HepG2 (cell line): Measurements from ENCODE around the gene RLF. TPM values are rescaled to one million over a fixed set of nuclear protein-coding genes. Genes with fewer than 3 reads are reported as not detected.
A peak's percentile ranks its signal among the peaks of the same experiment; 100 is the strongest.

ENCODE experiments used
- KAT7 ChIP-seq: IDR thresholded peaks from 2 replicates; pipeline ENCODE4 v1.6.1; 2018; ENCODE audit warnings: borderline replicate concordance, missing compliant biosample characterization
- MTERF4 ChIP-seq: sonication (generic); formaldehyde crosslinking; IDR thresholded peaks from 2 replicates; pipeline ENCODE4 v1.8.0; 2023; ENCODE audit warnings: mild to moderate bottlenecking, missing genetic modification reagents
- ZBTB20 ChIP-seq: sonication (generic); formaldehyde crosslinking; IDR thresholded peaks from 2 replicates; pipeline ENCODE4 v1.8.1; 2023; ENCODE audit warnings: missing genetic modification reagents, low read depth, mild to moderate bottlenecking, borderline replicate concordance
- ZNF674 ChIP-seq: sonication (generic); formaldehyde crosslinking; IDR thresholded peaks from 2 replicates; pipeline ENCODE4 v1.5.0; 2020; ENCODE audit warnings: low read depth, mild to moderate bottlenecking, missing genetic modification reagents
- ZNF75D ChIP-seq: sonication (generic); formaldehyde crosslinking; IDR thresholded peaks from 2 replicates; pipeline ENCODE4 v1.8.1; 2023; ENCODE audit warnings: missing genetic modification reagents, mild to moderate bottlenecking, borderline replicate concordance
- ZNF777 ChIP-seq: sonication (generic); formaldehyde crosslinking; IDR thresholded peaks from 2 replicates; pipeline ENCODE4 v1.4.0; 2020; ENCODE audit warnings: missing genetic modification reagents
- polyA plus RNA-seq, 8 experiments: library from polyadenylated mRNA; depleted of rRNA in 3 of 8; stranded (reverse) in 7 of 8; unstranded in 1 of 8; fragments of >200 nt; fragmentation: Illumina TruSeq in 4 of 8; extraction: Trizol in 4 of 8; gene quantifications; 2 replicates each; pipeline versions ENCODE4 v1.2.1 to v1.2.3, GENCODE V29; 2011 to 2016; ENCODE audit warnings: low read depth in 4 of 8, missing spikeins in 1 of 8, mixed read lengths in 1 of 8; ENCODE audit not compliant: insufficient read depth in 1 of 8
- total RNA-seq, 5 experiments: library from RNA; depleted of rRNA; stranded (reverse); fragments of >200 nt; fragmentation: Illumina TruSeq; extraction: Trizol; gene quantifications; 2 replicates each; pipeline ENCODE4 v1.2.3, GENCODE V29; 2016; ENCODE audit warnings: low read depth in 1 of 5
- TF ChIP-seq, protein P1 (sequence below): sonication (generic); formaldehyde crosslinking; IDR thresholded peaks from 2 replicates; pipeline ENCODE4 v1.4.0; 2020; ENCODE audit warnings: low read depth, missing genetic modification reagents
- TF ChIP-seq, protein P2 (sequence below), 2 experiments: sonication (generic) in 1 of 2; formaldehyde crosslinking in 1 of 2; IDR thresholded peaks; 2 replicates each; pipeline versions ENCODE4 v1.4.0 to v1.6.1; 2016 to 2020; ENCODE audit warnings: borderline replicate concordance in 1 of 2, low read depth in 1 of 2, mild to moderate bottlenecking in 1 of 2, missing genetic modification reagents in 1 of 2

The RLF gene
- total and polyA plus RNA-seq, 2 of the 13 experiments (the other 11 are each of a cell fraction or from before 2014, with no cell fraction given): 9.0 to 15.7 TPM

DNA sequence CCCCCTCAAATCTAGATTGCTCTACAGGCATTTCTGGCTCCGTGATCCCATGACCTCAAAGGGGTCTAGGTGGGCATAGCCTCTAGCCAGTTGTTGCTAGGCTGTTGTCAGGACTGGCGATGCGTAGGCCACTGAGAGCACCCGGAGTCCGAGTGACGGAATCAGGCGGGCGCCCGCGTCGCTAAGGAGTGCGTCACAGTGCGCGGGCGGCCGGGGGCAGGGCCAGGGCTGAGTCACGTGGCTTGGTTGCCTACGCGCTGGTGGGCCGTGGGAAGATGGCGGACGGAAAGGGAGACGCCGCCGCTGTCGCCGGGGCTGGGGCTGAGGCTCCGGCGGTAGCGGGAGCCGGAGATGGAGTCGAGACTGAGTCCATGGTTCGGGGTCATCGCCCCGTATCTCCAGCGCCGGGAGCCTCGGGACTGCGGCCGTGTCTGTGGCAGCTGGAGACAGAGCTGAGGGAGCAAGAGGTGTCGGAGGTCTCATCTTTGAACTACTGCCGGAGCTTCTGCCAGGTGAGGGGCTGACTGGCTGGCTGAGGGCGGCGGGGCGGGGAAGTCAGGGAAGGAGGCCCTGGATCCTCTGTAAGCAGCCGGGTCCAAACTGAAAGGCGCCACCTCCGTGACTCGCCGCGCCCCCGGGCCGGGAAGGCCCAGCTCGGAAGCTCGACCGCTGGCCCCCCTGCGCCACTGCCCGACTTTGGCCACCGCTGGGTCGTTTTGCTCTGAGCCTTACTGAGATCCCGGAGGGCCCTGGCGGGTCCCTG is at the start of gene RLF (continued):
- TF ChIP-seq, protein P1, sequence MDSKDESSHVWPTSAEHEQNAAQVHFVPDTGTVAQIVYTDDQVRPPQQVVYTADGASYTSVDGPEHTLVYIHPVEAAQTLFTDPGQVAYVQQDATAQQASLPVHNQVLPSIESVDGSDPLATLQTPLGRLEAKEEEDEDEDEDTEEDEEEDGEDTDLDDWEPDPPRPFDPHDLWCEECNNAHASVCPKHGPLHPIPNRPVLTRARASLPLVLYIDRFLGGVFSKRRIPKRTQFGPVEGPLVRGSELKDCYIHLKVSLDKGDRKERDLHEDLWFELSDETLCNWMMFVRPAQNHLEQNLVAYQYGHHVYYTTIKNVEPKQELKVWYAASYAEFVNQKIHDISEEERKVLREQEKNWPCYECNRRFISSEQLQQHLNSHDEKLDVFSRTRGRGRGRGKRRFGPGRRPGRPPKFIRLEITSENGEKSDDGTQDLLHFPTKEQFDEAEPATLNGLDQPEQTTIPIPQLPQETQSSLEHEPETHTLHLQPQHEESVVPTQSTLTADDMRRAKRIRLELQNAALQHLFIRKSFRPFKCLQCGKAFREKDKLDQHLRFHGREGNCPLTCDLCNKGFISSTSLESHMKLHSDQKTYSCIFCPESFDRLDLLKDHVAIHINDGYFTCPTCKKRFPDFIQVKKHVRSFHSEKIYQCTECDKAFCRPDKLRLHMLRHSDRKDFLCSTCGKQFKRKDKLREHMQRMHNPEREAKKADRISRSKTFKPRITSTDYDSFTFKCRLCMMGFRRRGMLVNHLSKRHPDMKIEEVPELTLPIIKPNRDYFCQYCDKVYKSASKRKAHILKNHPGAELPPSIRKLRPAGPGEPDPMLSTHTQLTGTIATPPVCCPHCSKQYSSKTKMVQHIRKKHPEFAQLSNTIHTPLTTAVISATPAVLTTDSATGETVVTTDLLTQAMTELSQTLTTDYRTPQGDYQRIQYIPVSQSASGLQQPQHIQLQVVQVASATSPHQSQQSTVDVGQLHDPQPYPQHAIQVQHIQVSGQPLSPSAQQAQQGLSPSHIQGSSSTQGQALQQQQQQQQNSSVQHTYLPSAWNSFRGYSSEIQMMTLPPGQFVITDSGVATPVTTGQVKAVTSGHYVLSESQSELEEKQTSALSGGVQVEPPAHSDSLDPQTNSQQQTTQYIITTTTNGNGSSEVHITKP (CRISPR knock-in tag): no peak; the same call in 1 of the 2 replicates
- TF ChIP-seq KAT7 (peak; percentile 86; the same call in 1 of the 2 replicates), ZNF674 (CRISPR knock-in tag) (no peak), ZNF75D (CRISPR knock-in tag) (no peak), MTERF4 (CRISPR knock-in tag) (no peak), ZBTB20 (peak; percentile 71), ZNF777 (CRISPR knock-in tag) (peak; percentile 66; the same call in 1 of the 2 replicates)
- TF ChIP-seq, protein P2, sequence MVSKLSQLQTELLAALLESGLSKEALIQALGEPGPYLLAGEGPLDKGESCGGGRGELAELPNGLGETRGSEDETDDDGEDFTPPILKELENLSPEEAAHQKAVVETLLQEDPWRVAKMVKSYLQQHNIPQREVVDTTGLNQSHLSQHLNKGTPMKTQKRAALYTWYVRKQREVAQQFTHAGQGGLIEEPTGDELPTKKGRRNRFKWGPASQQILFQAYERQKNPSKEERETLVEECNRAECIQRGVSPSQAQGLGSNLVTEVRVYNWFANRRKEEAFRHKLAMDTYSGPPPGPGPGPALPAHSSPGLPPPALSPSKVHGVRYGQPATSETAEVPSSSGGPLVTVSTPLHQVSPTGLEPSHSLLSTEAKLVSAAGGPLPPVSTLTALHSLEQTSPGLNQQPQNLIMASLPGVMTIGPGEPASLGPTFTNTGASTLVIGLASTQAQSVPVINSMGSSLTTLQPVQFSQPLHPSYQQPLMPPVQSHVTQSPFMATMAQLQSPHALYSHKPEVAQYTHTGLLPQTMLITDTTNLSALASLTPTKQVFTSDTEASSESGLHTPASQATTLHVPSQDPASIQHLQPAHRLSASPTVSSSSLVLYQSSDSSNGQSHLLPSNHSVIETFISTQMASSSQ (IDR thresholded peaks at IDR 0.05; ENCODE audit: low read depth): no peak
- TF ChIP-seq, protein P2 (CRISPR knock-in tag; IDR thresholded peaks at IDR 0.05; ENCODE audit: borderline replicate concordance): peak; percentile 59; the same call in 1 of the 2 replicates
